ENCODE measurements around the gene TFDP1. TPM values are rescaled to one million over a fixed set of nuclear protein-coding genes. Genes with fewer than 3 reads are reported as not detected.

The TFDP1 gene
- total RNA-seq, 2 donors from 2014 or later, result 74.8 to 76.1 TPM

- Mint-ChIP-seq H3K4me1 (no peaks in the 10 kb centered on the region), H3K27me3 (ENCODE audit: insufficient read depth) (no peaks in the 10 kb centered on the region), H3K9me3 (peaks cover 25% of the 10 kb centered on the region), H3K36me3 (ENCODE audit: low read depth) (peaks cover 82% of the 10 kb centered on the region), H3K27ac (peak overlapping the region; percentile 5), H3K4me3 (no peak overlapping the region)
- TF ChIP-seq CTCF (conservative IDR thresholded peaks at IDR 0.05), result no peak
- WGBS, 2 experiments (ENCODE audit: insufficient coverage in 1 of 2, insufficient read length in 1 of 2), result 96 to 97% methylated on average over 17 to 24 of the region's 24 CpGs
- Histone ChIP-seq H3K36me3 (ENCODE audit: control insufficient read depth, insufficient read depth, low read length) (peaks cover 56% of the 10 kb centered on the region), H3K9me3 (ENCODE audit: control insufficient read depth, low read length) (peaks cover 12% of the 10 kb centered on the region), H3K4me3 (ENCODE audit: low read length) (no peak overlapping the region), H3K9ac (ENCODE audit: extremely low read depth, low read length, poor library complexity, severe bottlenecking) (no peak overlapping the region), H3K4me1 (ENCODE audit: control insufficient read depth, insufficient read depth, low read length) (no peaks in the 10 kb centered on the region), H3K27ac (ENCODE audit: low read depth, low read length) (no peak overlapping the region), H3K27me3 (ENCODE audit: control insufficient read depth, insufficient read depth, low read length, poor library complexity, severe bottlenecking) (no peaks in the 10 kb centered on the region)
- no peak for DNase-seq
Observed at GRCh38 chr13:113625965-113626721, 41.6 kb downstream of the TFDP1 start.

GRCh38 chr13:113627136-113627535 is 42.6 kb downstream of the TFDP1 start:
- Histone ChIP-seq H3K9me3 (ENCODE audit: control insufficient read depth, low read length) (peaks cover 12% of the 10 kb centered on the region), H3K27ac (ENCODE audit: low read depth, low read length) (no peak overlapping the region), H3K9ac (ENCODE audit: extremely low read depth, low read length, poor library complexity, severe bottlenecking) (no peak overlapping the region), H3K4me3 (ENCODE audit: low read length) (no peak overlapping the region), H3K27me3 (ENCODE audit: control insufficient read depth, insufficient read depth, low read length, poor library complexity, severe bottlenecking) (no peaks in the 10 kb centered on the region), H3K36me3 (ENCODE audit: control insufficient read depth, insufficient read depth, low read length) (peaks cover 63% of the 10 kb centered on the region), H3K4me1 (ENCODE audit: control insufficient read depth, insufficient read depth, low read length) (no peaks in the 10 kb centered on the region)
- no peaks in the 10 kb centered on the region for H3K4me1 Mint-ChIP-seq
- TF ChIP-seq CTCF (conservative IDR thresholded peaks at IDR 0.05), result no peak
- H3K36me3 Mint-ChIP-seq (ENCODE audit: low read depth), result peaks cover 83% of the 10 kb centered on the region
- H3K4me3 Mint-ChIP-seq, result no peak overlapping the region
- H3K27me3 Mint-ChIP-seq (ENCODE audit: insufficient read depth), result no peaks in the 10 kb centered on the region
- DNase-seq, result no peak
- H3K9me3 Mint-ChIP-seq, result peaks cover 25% of the 10 kb centered on the region
- H3K27ac Mint-ChIP-seq, result peak overlapping the region; percentile 18
- 94 to 96% methylated on average over 11 to 16 of the region's 16 CpGs for WGBS, 2 experiments (ENCODE audit: insufficient coverage in 1 of 2, insufficient read length in 1 of 2)

GRCh38 chr13:113628291-113629270 is 44.0 kb downstream of the TFDP1 start:
- Mint-ChIP-seq H3K9me3 (peaks cover 15% of the 10 kb centered on the region), H3K4me1 (no peaks in the 10 kb centered on the region), H3K27me3 (ENCODE audit: insufficient read depth) (no peaks in the 10 kb centered on the region), H3K27ac (peak overlapping the region; percentile 50), H3K4me3 (no peak overlapping the region), H3K36me3 (ENCODE audit: low read depth) (peaks cover 81% of the 10 kb centered on the region)
- 96 to 99% methylated on average over 19 to 30 of the region's 30 CpGs for WGBS, 2 experiments (ENCODE audit: insufficient coverage in 1 of 2, insufficient read length in 1 of 2)
- Histone ChIP-seq H3K4me3 (ENCODE audit: low read length) (no peak overlapping the region), H3K27me3 (ENCODE audit: control insufficient read depth, insufficient read depth, low read length, poor library complexity, severe bottlenecking) (no peaks in the 10 kb centered on the region), H3K36me3 (ENCODE audit: control insufficient read depth, insufficient read depth, low read length) (peaks cover 60% of the 10 kb centered on the region), H3K9ac (ENCODE audit: extremely low read depth, low read length, poor library complexity, severe bottlenecking) (no peak overlapping the region), H3K4me1 (ENCODE audit: control insufficient read depth, insufficient read depth, low read length) (no peaks in the 10 kb centered on the region), H3K9me3 (ENCODE audit: control insufficient read depth, low read length) (peaks cover 12% of the 10 kb centered on the region), H3K27ac (ENCODE audit: low read depth, low read length) (no peak overlapping the region)
- no peak for DNase-seq
- no peak for TF ChIP-seq CTCF (conservative IDR thresholded peaks at IDR 0.05)
